GM19397 (cell line): ENCODE results near the gene HAVCR2.
"Not testable (repeated sequence)": the region's sequence is repeated elsewhere in the genome, so short reads cannot be mapped to it uniquely, and the experiment has no call there.

Experiments
- ATAC-seq: cut with Tn5 transposase; IDR thresholded peaks from one replicate; pipeline ENCODE4 v1.9.1; 2021; ENCODE audit warnings: mild to moderate bottlenecking, moderate library complexity; ENCODE audit not compliant: unreplicated experiment

The HAVCR2 gene

GRCh38 chr5:157047898-157048297 lies 60.9 kb downstream of the HAVCR2 start:
- ATAC-seq = no peak

- ATAC-seq = not testable (repeated sequence)
Measured at GRCh38 chr5:157047016-157047415, 61.8 kb downstream of the HAVCR2 start.

DNA sequence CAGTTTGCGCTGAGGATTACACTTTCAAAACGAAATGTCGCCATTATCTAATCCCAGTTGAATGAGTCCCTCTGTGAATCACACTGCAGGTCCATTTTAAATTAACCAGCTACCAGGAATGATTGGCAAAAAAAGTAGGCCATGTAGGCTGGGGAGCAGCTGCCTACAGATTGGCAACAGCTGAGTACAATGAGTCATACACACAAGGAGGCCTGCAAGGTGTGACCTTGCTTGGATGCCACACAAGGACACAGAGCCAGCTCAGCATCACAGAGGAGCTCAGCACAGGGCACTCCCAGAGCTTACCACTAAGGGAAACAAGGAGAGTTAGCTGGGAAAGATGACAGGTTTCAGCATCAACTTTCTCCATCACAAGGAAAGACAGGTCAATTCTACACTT lies 62.8 kb downstream of the HAVCR2 start:
- no peak for ATAC-seq

GRCh38 chr5:157045601-157046000 lies 63.2 kb downstream of the HAVCR2 start:
- no peak for ATAC-seq

DNA sequence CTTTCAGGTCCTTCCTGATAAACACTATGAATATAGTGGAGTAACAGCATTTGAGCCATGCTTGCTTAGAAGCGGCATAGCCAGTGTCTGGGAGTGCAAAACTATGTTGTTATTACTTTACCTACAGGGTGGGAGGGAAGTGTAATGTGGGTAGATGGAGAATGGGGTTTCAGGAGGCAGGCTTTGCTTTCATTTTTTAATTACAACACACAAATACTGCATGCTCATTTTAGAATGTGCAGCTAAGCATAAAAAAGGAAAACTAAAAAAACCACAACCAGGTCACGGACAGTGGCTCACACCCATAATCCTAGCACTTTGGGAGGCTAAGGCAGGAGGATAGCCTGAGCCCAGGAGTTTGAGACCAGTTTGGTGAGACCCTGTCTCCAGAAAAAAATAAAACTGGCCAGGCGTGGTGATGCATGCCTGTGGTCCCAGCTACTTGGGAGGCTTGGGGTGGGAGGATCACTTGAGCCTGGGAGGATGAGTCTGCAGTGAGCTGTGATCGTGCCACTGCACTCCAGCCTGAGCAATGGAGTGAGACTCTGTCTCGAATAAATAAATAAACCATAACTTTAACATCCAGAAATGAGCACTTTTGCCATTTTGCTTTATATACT lies 70.2 kb downstream of the HAVCR2 start:
- ATAC-seq = no peak
